Measurements from ENCODE around the gene ACOX3. TPM values are rescaled to one million over a fixed set of nuclear protein-coding genes. Genes with fewer than 3 reads are reported as not detected.

Gene ACOX3
- total and polyA plus RNA-seq, 2 of the 8 experiments (the other 6 are each of a cell fraction or from before 2014, with no cell fraction given) = 2.5 to 9.9 TPM

DNA sequence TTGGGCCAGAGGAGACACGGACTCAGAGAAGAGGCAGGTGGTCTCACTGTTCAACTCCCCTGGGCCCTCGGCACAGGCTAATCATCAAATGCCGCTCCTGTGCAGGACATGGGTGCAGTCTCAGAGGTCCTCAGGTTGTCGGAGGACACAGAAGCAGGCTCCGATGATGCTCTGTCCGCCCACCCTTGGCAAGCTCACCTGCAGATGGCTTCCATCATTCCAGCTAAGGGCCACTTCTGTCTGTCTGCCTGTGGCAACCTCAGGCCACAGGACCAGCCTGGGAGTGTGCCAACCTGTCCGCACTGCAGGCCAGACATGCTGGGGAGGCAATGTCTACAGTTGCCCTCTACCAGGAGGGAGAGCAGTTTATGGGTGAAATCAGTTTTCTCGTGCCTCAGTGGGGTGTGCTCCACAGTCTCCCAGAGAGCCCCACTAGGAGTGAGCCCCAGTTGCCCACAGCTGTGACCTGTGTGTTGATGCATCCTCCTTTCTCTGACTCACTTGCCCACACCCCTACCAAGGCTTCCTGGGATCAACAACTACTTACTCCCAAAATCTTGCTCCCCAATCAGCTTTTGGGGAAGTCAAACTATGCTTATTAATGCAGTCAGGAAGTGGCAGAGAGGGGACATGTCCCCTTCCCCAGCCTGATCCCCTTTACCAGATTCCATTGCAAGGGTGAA lies 115.1 kb downstream of the ACOX3 start:
- H3K56ac ChIP-seq (replicated peaks; ENCODE audit: insufficient read length, low read depth, low read length) = no peak overlapping the region
- no peak overlapping the region for H2BK5ac ChIP-seq (ENCODE audit: low read depth, low read length)
- no peaks in the 10 kb centered on the region; a peak in 2 of 4 replicates for H3K9me3 ChIP-seq (ENCODE audit: insufficient read depth in 2 of 2, low read depth in 1 of 2, low read length in 1 of 2)
- H3K18ac ChIP-seq (ENCODE audit: extremely low read depth, low read length) = no peak overlapping the region
- no peak overlapping the region for H3K4me3 ChIP-seq (ENCODE audit: extremely low read depth in 1 of 4, insufficient read depth in 2 of 4, low read depth in 3 of 4, low read length in 4 of 4)
- no peak overlapping the region for H2BK20ac ChIP-seq (ENCODE audit: low read length)
- no peak for TF ChIP-seq SIRT6 (IDR thresholded peaks at IDR 0.05; ENCODE audit: low read length)
- no peak for TF ChIP-seq TBP (IDR thresholded peaks at IDR 0.05; ENCODE audit: low read depth, low read length)
- no peak for TF ChIP-seq SRF (IDR thresholded peaks at IDR 0.05; ENCODE audit: low read depth, low read length)
- TF ChIP-seq HDAC6 (IDR thresholded peaks at IDR 0.05; ENCODE audit: low read depth, low read length) = no peak
- TF ChIP-seq RFX5 (IDR thresholded peaks at IDR 0.05; ENCODE audit: borderline replicate concordance, low read depth, low read length) = no peak
- no peak for TF ChIP-seq KDM1A (IDR thresholded peaks at IDR 0.05; ENCODE audit: borderline replicate concordance, low read length)
- TF ChIP-seq, protein P1, sequence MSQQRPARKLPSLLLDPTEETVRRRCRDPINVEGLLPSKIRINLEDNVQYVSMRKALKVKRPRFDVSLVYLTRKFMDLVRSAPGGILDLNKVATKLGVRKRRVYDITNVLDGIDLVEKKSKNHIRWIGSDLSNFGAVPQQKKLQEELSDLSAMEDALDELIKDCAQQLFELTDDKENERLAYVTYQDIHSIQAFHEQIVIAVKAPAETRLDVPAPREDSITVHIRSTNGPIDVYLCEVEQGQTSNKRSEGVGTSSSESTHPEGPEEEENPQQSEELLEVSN (IDR thresholded peaks at IDR 0.05) = no peak
- TF ChIP-seq, protein P2, sequence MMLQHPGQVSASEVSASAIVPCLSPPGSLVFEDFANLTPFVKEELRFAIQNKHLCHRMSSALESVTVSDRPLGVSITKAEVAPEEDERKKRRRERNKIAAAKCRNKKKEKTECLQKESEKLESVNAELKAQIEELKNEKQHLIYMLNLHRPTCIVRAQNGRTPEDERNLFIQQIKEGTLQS (IDR thresholded peaks at IDR 0.05; ENCODE audit: insufficient read depth, low read depth, low read length) = no peak
- no peak for TF ChIP-seq SP1 (IDR thresholded peaks at IDR 0.05; ENCODE audit: low read depth, low read length)
- TF ChIP-seq GTF2F1 (IDR thresholded peaks at IDR 0.05; ENCODE audit: borderline replicate concordance, low read depth, low read length) = no peak
- TF ChIP-seq CBX8 (IDR thresholded peaks at IDR 0.05; ENCODE audit: borderline replicate concordance, low read depth, low read length) = no peak
- TF ChIP-seq CREB1 (IDR thresholded peaks at IDR 0.05) = no peak
- no peak for TF ChIP-seq ASH2L (IDR thresholded peaks at IDR 0.05; ENCODE audit: low read length)
- no peak overlapping the region for H4K8ac ChIP-seq (ENCODE audit: extremely low read depth, insufficient read depth, low read length)
- no peak overlapping the region for H3K14ac ChIP-seq (ENCODE audit: insufficient read length)
- 89% methylated on average over 8 of the region's 8 CpGs; no CpG with 5 or more reads in 1 of the 2 experiments for WGBS, 2 experiments (ENCODE audit: extremely low coverage in 1 of 2, insufficient coverage in 1 of 2, insufficient read length in 1 of 2, insufficient replicate concordance in 2 of 2, low coverage in 1 of 2, low lambda C conversion rate in 2 of 2, missing lambda C conversion rate in 1 of 2)
- no peaks in the 10 kb centered on the region for H3K79me1 ChIP-seq (ENCODE audit: low read depth, low read length)
- H4K20me1 ChIP-seq (replicated peaks in 1 of 2; ENCODE audit: control insufficient read depth in 1 of 2, insufficient read depth in 2 of 2, low read length in 2 of 2) = peaks cover 0 to 4% of the 10 kb centered on the region in 2 experiments
- DNase-seq (ENCODE audit: low read depth in 1 of 2, low spot score in 2 of 2) (peak in 1 of 2 experiments; percentile 14), FAIRE-seq (no peak)
- no peaks in the 10 kb centered on the region for H3K36me3 ChIP-seq (ENCODE audit: control insufficient read depth in 2 of 4, insufficient read depth in 4 of 4, low read length in 3 of 4)
- H3K9ac ChIP-seq (replicated peaks in 1 of 4; ENCODE audit: extremely low read depth in 1 of 4, low read depth in 3 of 4, low read length in 3 of 4) = no peak overlapping the region
- ChIA-PET CTCF (ENCODE audit: partially characterized antibody) (interaction anchor here (0.6 to 2.1 kb wide), 6 partner anchors 9 to 527 kb away, joined by 3 to 9 read pairs (median 4); partner anchors contain the start of gene SH3TC1), POLR2A (ENCODE audit: partially characterized antibody) (interaction anchor here (0.8 kb wide), 1 partner anchor 18 kb away, joined by 3 read pairs; no protein-coding TSS in a partner anchor)
- H2BK12ac ChIP-seq (ENCODE audit: low read depth, low read length) = no peak overlapping the region
- no peak overlapping the region for H3K23ac ChIP-seq (ENCODE audit: insufficient read length)
- H3K79me2 ChIP-seq (ENCODE audit: control insufficient read depth in 1 of 2, insufficient read depth in 2 of 2, low read length in 2 of 2) = no peaks in the 10 kb centered on the region
- H3K27ac ChIP-seq (ENCODE audit: low read depth, low read length) = no peak overlapping the region
- H2AK5ac ChIP-seq (ENCODE audit: low read depth, low read length) = no peak overlapping the region
- no peaks in the 10 kb centered on the region for H3K4me1 ChIP-seq (replicated peaks in 1 of 4; ENCODE audit: control insufficient read depth in 3 of 4, insufficient read depth in 4 of 4, low read length in 3 of 4)
- H2BK15ac ChIP-seq (ENCODE audit: low read length) = no peak overlapping the region
- no peak overlapping the region for H2BK120ac ChIP-seq (replicated peaks; ENCODE audit: low read depth, low read length)
- no peak overlapping the region for H4K91ac ChIP-seq (replicated peaks; ENCODE audit: insufficient read length, low read length)
- no peaks in the 10 kb centered on the region for H3K27me3 ChIP-seq (replicated peaks in 1 of 4; ENCODE audit: control insufficient read depth in 3 of 4, extremely low read depth in 1 of 4, insufficient read depth in 3 of 4, low read length in 3 of 4)
- H4K5ac ChIP-seq (ENCODE audit: insufficient read length, low read depth, low read length) = no peak overlapping the region
- no peak overlapping the region for H3K4ac ChIP-seq (replicated peaks; ENCODE audit: insufficient read length, low read depth, low read length)
- no peak overlapping the region for H3K4me2 ChIP-seq (ENCODE audit: insufficient read depth in 1 of 2, low read depth in 2 of 2, low read length in 2 of 2)
- H2AFZ ChIP-seq (ENCODE audit: low read length) = no peak overlapping the region
- peaks cover 6% of the 10 kb centered on the region; the same call in 1 of the 2 replicates for H3K23me2 ChIP-seq (ENCODE audit: low read depth, low read length)
